Thymus (tissue), 11 donors: Measurements from ENCODE around the gene PLEKHH3. TPM values are rescaled to one million over a fixed set of nuclear protein-coding genes. Genes with fewer than 3 reads are reported as not detected.

ENCODE experiments used
- DNase-seq, 9 donors: peaks; one replicate each; pipeline ENCODE4 v3.0.0-alpha.2; 2013; ENCODE audit warnings: low spot score in 9 of 9, low read depth in 6 of 9, missing footprints in 1 of 9
- H3K27ac ChIP-seq, 2 donors: one replicate each; pipeline ENCODE4 v1.5.1; 2013; ENCODE audit warnings: control low read depth in 1 of 2, low read depth in 1 of 2, low read length in 1 of 2, mild to moderate bottlenecking in 1 of 2, moderate library complexity in 1 of 2
- H3K27me3 ChIP-seq, 2 donors: one replicate each; pipeline ENCODE4 v1.5.1; 2013; ENCODE audit warnings: low read length in 1 of 2; ENCODE audit not compliant: control insufficient read depth in 2 of 2, insufficient read depth in 1 of 2
- H3K36me3 ChIP-seq, 2 donors: one replicate each; pipeline ENCODE4 v1.5.1; 2013; ENCODE audit warnings: low read length in 1 of 2, mild to moderate bottlenecking in 1 of 2, moderate library complexity in 1 of 2; ENCODE audit not compliant: control insufficient read depth in 2 of 2, insufficient read depth in 2 of 2
- H3K4me1 ChIP-seq, 2 donors: one replicate each; pipeline ENCODE4 v1.5.1; 2013; ENCODE audit warnings: low read length in 2 of 2; ENCODE audit not compliant: control insufficient read depth in 2 of 2, insufficient read depth in 2 of 2
- H3K4me3 ChIP-seq, 2 donors: one replicate each; pipeline ENCODE4 v1.5.1; 2013; ENCODE audit warnings: low read length in 2 of 2, control low read depth in 1 of 2, mild to moderate bottlenecking in 1 of 2
- H3K9me3 ChIP-seq, 2 donors: one replicate each; pipeline ENCODE4 v1.5.1; 2013; ENCODE audit warnings: low read length in 1 of 2, mild to moderate bottlenecking in 1 of 2; ENCODE audit not compliant: control insufficient read depth in 2 of 2, insufficient read depth in 1 of 2
- WGBS: extraction: QIAGEN DNeasy Blood & Tissue Kit; methylation state at CpG from one replicate; pipeline ENCODE4 v1.1.7; 2013; 5-methylcytosine and 5-hydroxymethylcytosine counted together
- polyA plus RNA-seq: library from polyadenylated mRNA; stranded (reverse); fragments of 200-250 nt; gene quantifications from one replicate; pipeline ENCODE4 v1.2.3, GENCODE V29; 2013
- total RNA-seq: library from RNA; stranded (reverse); fragments of 120-200 nt; gene quantifications from one replicate; pipeline ENCODE4 v1.2.4, GENCODE V29; 2013
- donor health status: healthy.

Gene PLEKHH3
- total and polyA plus RNA-seq, 2 donors: 8.2 to 20.3 TPM

GRCh38 chr17:42675348-42675964 is 1.3 kb downstream of the PLEKHH3 start:
- peak overlapping the region; percentile 58 to 80 for H3K4me3 ChIP-seq
- no peak overlapping the region for H3K27ac ChIP-seq
- peaks cover 27 to 78% of the 10 kb centered on the region in 2 donors for H3K4me1 ChIP-seq
- H3K9me3 ChIP-seq: peaks cover 2 to 33% of the 10 kb centered on the region in 2 donors
- H3K36me3 ChIP-seq: no peaks in the 10 kb centered on the region
- peaks cover 61 to 81% of the 10 kb centered on the region in 2 donors for H3K27me3 ChIP-seq
- 3% methylated on average over 27 of the region's 27 CpGs for WGBS
- no peak for DNase-seq

GRCh38 chr17:42674755-42675347 is 1.9 kb downstream of the PLEKHH3 start:
- Histone ChIP-seq H3K4me1 (peaks cover 27 to 75% of the 10 kb centered on the region in 2 donors), H3K27ac (peak overlapping the region in 1 of 2 donors; percentile 2)
- no peak for DNase-seq

GRCh38 chr17:42673885-42674754 is 2.7 kb downstream of the PLEKHH3 start:
- H3K27me3 ChIP-seq: peaks cover 75 to 81% of the 10 kb centered on the region in 2 donors
- peaks cover 27 to 68% of the 10 kb centered on the region in 2 donors for H3K4me1 ChIP-seq
- H3K27ac ChIP-seq: peak overlapping the region in 1 of 2 donors; percentile 15
- no peaks in the 10 kb centered on the region for H3K36me3 ChIP-seq
- H3K4me3 ChIP-seq: no peak overlapping the region
- DNase-seq: no peak
- H3K9me3 ChIP-seq: peaks cover 2 to 29% of the 10 kb centered on the region in 2 donors
- WGBS: 4% methylated on average over 32 of the region's 32 CpGs

More at GRCh38 chr17:42674755-42675347, 1.9 kb downstream of the PLEKHH3 start:
- WGBS: 27% methylated on average over 9 of the region's 9 CpGs
- Histone ChIP-seq H3K4me3 (peak overlapping the region in 1 of 2 donors; percentile 80), H3K27me3 (peaks cover 67 to 79% of the 10 kb centered on the region in 2 donors), H3K36me3 (no peaks in the 10 kb centered on the region), H3K9me3 (peaks cover 2 to 29% of the 10 kb centered on the region in 2 donors)

GRCh38 chr17:42673266-42673884 is 3.4 kb downstream of the PLEKHH3 start:
- Histone ChIP-seq H3K4me1 (peaks cover 24 to 61% of the 10 kb centered on the region in 2 donors), H3K4me3 (no peak overlapping the region), H3K27ac (no peak overlapping the region), H3K36me3 (no peaks in the 10 kb centered on the region), H3K9me3 (peaks cover 2 to 27% of the 10 kb centered on the region in 2 donors), H3K27me3 (peaks cover 78 to 85% of the 10 kb centered on the region in 2 donors)
- no peak for DNase-seq
- 41% methylated on average over 30 of the region's 30 CpGs for WGBS

- peaks cover 2 to 24% of the 10 kb centered on the region in 2 donors for H3K9me3 ChIP-seq
- H3K36me3 ChIP-seq: no peaks in the 10 kb centered on the region
- H3K4me3 ChIP-seq: no peak overlapping the region
- H3K4me1 ChIP-seq: peaks cover 18 to 50% of the 10 kb centered on the region in 2 donors
- no peak overlapping the region for H3K27ac ChIP-seq
- no peak for DNase-seq
- H3K27me3 ChIP-seq: peaks cover 78 to 89% of the 10 kb centered on the region in 2 donors
- WGBS: 86% methylated on average over 28 of the region's 28 CpGs
Observed at GRCh38 chr17:42672038-42672437, 4.8 kb downstream of the PLEKHH3 start.

GRCh38 chr17:42670789-42671657 is 5.8 kb downstream of the PLEKHH3 start:
- peaks cover 0 to 2% of the 10 kb centered on the region in 2 donors for H3K36me3 ChIP-seq
- 28% methylated on average over 50 of the region's 50 CpGs for WGBS
- H3K9me3 ChIP-seq: peaks cover 0 to 17% of the 10 kb centered on the region in 2 donors
- H3K4me1 ChIP-seq: peaks cover 10 to 41% of the 10 kb centered on the region in 2 donors
- peak overlapping the region in 1 of 2 donors; percentile 37 for H3K4me3 ChIP-seq
- peaks cover 71 to 82% of the 10 kb centered on the region in 2 donors for H3K27me3 ChIP-seq
- DNase-seq: no peak
- H3K27ac ChIP-seq: no peak overlapping the region

- H3K36me3 ChIP-seq: peaks cover 0 to 2% of the 10 kb centered on the region in 2 donors
- H3K4me3 ChIP-seq: peak overlapping the region in 1 of 2 donors; percentile 37
- 10% methylated on average over 87 of the region's 87 CpGs for WGBS
- peaks cover 0 to 16% of the 10 kb centered on the region in 2 donors for H3K9me3 ChIP-seq
- no peak overlapping the region for H3K27ac ChIP-seq
- DNase-seq: peak in 1 of 9 donors; percentile 46
- H3K4me1 ChIP-seq: peaks cover 8 to 35% of the 10 kb centered on the region in 2 donors
- H3K27me3 ChIP-seq: peaks cover 62 to 73% of the 10 kb centered on the region in 2 donors
Observed at GRCh38 chr17:42669977-42670788, 6.6 kb downstream of the PLEKHH3 start.
